Central memory CD8-positive, alpha-beta T cell (primary cell): ENCODE measurements around the gene SEC31B.

Source experiments
- ATAC-seq: fragments of 150-1000 bp; cut with Tn5 transposase; replicated peaks from 2 replicates; pipeline ENCODE4 v1.10.0; 2022; ENCODE audit warnings: mild to moderate bottlenecking, moderate FRiP score, moderate number of reproducible peaks; ENCODE audit not compliant: poor library complexity, severe bottlenecking; ENCODE audit errors: extremely low read depth
- DNase-seq, 2 donors: peaks; one replicate each; pipeline ENCODE4 v3.0.0; 2021; ENCODE audit warnings: low spot score in 2 of 2
- H3K27ac Mint-ChIP-seq: one replicate; pipeline ENCODE4 v1.8.0; 2022; ENCODE audit warnings: low read depth, mild to moderate bottlenecking, moderate library complexity, mixed read lengths
- H3K27me3 Mint-ChIP-seq: one replicate; pipeline ENCODE4 v1.8.0; 2022; ENCODE audit warnings: mixed read lengths
- H3K36me3 Mint-ChIP-seq: one replicate; pipeline ENCODE4 v1.8.0; 2022; ENCODE audit warnings: mild to moderate bottlenecking, moderate library complexity, mixed read lengths; ENCODE audit not compliant: insufficient read depth
- H3K4me1 Mint-ChIP-seq: one replicate; pipeline ENCODE4 v1.8.0; 2022; ENCODE audit warnings: mixed read lengths
- H3K4me3 Mint-ChIP-seq: one replicate; pipeline ENCODE4 v1.8.0; 2022; ENCODE audit warnings: mild to moderate bottlenecking, moderate library complexity, mixed read lengths
- H3K9me3 Mint-ChIP-seq: one replicate; pipeline ENCODE4 v1.8.0; 2022; ENCODE audit warnings: mixed read lengths

The SEC31B gene

DNA sequence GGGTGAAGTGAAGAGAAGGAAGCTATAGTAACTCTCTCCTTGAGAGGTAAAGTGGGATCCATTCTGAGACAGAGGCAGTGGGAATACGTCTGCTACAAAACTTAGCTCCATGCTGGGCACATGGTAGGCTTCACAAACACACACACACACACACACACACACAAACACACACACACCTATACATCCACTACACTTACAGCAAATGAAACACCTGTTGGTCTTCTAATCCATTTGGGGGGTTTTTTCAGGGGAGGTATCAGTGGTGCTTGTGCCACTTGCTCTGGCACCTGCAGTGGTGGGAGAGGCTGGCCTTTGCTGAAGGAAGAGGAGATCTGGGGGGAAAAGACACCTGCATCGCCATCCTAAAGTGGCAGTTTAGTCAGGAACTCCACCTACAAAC is 14.5 kb downstream of the SEC31B start:
- Mint-ChIP-seq H3K4me1 (peaks cover 24% of the 10 kb centered on the region), H3K36me3 (peaks cover 21% of the 10 kb centered on the region), H3K9me3 (no peaks in the 10 kb centered on the region), H3K27ac (no peak overlapping the region), H3K4me3 (no peak overlapping the region), H3K27me3 (no peaks in the 10 kb centered on the region)
- DNase-seq (no peak), ATAC-seq (no peak)

DNA sequence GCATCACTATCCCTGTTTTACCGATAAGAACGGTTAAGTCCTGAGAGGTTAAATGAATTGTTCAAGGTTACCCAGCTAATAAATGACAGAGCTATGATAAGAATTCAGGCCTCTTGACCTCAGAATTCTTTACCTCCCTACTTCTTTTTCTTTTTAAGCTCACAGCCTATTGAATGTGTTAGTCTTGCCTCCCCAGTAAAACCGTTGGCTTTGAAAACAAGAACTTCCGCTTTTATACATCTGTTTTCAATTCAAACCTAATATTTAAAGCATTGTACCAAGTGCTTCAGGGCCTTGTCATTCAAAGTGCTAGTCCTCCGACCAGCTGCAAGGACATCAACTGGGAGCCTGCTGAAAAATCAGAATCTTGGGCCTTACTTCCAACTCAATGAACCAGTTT is 15.6 kb downstream of the SEC31B start:
- H3K27ac Mint-ChIP-seq = no peak overlapping the region
- H3K4me1 Mint-ChIP-seq = peaks cover 13% of the 10 kb centered on the region
- no peak overlapping the region for H3K4me3 Mint-ChIP-seq
- H3K27me3 Mint-ChIP-seq = no peaks in the 10 kb centered on the region
- peaks cover 27% of the 10 kb centered on the region for H3K36me3 Mint-ChIP-seq
- DNase-seq = no peak
- H3K9me3 Mint-ChIP-seq = no peaks in the 10 kb centered on the region
- no peak for ATAC-seq

DNA sequence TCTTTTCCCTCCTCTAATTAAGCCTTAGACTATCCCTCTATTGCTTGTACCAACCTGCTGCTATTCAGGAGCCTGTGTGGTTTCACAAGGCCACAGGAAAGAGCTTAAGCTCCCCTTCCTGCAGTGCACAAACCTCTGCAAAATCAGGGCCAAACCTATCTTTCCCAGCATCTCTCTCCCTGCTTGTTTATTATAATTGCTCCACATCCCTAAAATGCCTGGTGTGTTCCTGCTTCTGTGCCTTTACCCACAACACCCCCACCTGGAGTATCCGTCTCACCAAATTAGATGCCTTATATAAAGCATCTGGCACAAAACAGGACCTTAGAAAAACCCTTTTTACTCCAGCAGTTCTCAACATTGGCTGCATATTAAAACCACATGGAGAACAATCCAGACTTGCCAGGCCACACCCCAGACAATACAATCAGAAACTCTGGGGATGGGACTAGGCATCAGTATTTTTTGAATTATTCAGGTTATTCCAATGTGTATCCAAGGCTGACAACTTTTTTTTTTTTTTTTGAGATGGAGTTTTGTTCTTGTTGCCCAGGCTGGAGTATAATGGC is 16.7 kb downstream of the SEC31B start:
- H3K27ac Mint-ChIP-seq = no peak overlapping the region
- no peak for ATAC-seq
- H3K36me3 Mint-ChIP-seq = peaks cover 30% of the 10 kb centered on the region

DNA sequence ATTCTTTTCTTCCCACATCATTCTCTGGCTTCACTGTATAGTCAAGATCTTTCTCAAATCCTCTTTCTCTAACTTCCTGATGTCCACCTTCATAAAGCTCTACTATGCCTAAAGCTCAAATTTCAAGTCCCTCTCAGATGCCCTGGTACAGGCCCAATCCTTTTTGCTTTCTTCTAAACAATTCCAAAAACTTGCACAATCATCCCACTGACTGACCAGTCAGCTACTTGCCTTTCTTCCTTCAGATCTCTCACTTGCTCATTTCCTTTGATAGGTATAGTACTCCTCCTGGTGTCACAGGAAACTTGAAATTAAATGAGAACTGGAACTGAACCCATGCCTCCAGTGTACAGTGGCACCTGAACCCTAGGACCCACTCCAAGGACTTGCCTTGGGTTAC is 18.2 kb downstream of the SEC31B start:
- no peak overlapping the region for H3K27ac Mint-ChIP-seq

More for the DNA sequence above, 16.7 kb downstream of the SEC31B start:
- Mint-ChIP-seq H3K27me3 (no peaks in the 10 kb centered on the region), H3K4me1 (peaks cover 3% of the 10 kb centered on the region), H3K4me3 (no peak overlapping the region), H3K9me3 (no peaks in the 10 kb centered on the region)
- DNase-seq = no peak

DNA sequence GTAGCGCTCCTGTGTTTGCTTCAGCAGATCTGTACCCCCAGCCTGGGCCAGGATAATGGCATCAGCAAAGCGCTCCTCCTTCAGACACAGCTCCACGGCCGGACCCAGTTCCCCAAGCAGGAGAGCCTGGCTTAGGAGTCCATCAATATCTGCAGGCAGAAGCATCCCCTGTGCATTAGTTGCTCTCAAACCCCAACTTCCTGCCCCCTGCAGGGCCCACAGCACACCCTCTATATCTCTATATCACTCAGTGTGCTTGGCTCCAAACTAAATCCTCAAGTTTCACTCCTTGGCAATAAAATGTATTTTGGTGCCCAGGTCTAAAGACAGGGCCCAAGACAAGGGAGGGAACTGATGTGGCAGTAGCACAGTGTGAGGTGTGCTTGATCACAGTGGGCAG is 21.6 kb downstream of the SEC31B start:
- no peaks in the 10 kb centered on the region for H3K9me3 Mint-ChIP-seq
- no peaks in the 10 kb centered on the region for H3K4me1 Mint-ChIP-seq
- ATAC-seq (no peak), DNase-seq (no peak)
- no peak overlapping the region for H3K27ac Mint-ChIP-seq
- H3K4me3 Mint-ChIP-seq = no peak overlapping the region
- peaks cover 30% of the 10 kb centered on the region for H3K36me3 Mint-ChIP-seq
- H3K27me3 Mint-ChIP-seq = no peaks in the 10 kb centered on the region

More for the DNA sequence above, 18.2 kb downstream of the SEC31B start:
- DNase-seq = no peak
- ATAC-seq = no peak
- peaks cover 31% of the 10 kb centered on the region for H3K36me3 Mint-ChIP-seq
- H3K9me3 Mint-ChIP-seq = no peaks in the 10 kb centered on the region
- no peak overlapping the region for H3K4me3 Mint-ChIP-seq
- no peaks in the 10 kb centered on the region for H3K27me3 Mint-ChIP-seq
- no peaks in the 10 kb centered on the region for H3K4me1 Mint-ChIP-seq

DNA sequence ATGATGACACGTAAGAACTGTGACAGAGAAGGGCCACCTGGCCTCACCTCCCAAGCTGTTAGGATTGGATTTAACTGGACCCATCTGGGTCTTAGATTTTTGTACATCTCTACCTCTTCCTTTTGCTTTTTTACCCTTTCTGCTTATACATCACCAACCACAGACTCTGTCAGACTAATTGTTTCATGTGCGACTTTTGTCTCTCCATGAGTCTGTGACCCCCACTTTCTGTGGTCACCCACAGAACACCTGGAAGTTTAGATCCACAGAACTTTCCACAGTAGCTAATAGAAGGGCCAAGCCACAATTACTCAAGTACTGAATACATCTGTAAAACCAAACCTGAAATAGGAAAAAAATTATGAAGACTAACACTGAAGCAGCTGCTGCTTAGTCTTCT is 23.1 kb downstream of the SEC31B start:
- no peaks in the 10 kb centered on the region for H3K4me1 Mint-ChIP-seq
- no peak for DNase-seq
- no peak overlapping the region for H3K4me3 Mint-ChIP-seq
- H3K27ac Mint-ChIP-seq = no peak overlapping the region
- peaks cover 26% of the 10 kb centered on the region for H3K36me3 Mint-ChIP-seq
- H3K27me3 Mint-ChIP-seq = no peaks in the 10 kb centered on the region
- no peaks in the 10 kb centered on the region for H3K9me3 Mint-ChIP-seq
- ATAC-seq = no peak

DNA sequence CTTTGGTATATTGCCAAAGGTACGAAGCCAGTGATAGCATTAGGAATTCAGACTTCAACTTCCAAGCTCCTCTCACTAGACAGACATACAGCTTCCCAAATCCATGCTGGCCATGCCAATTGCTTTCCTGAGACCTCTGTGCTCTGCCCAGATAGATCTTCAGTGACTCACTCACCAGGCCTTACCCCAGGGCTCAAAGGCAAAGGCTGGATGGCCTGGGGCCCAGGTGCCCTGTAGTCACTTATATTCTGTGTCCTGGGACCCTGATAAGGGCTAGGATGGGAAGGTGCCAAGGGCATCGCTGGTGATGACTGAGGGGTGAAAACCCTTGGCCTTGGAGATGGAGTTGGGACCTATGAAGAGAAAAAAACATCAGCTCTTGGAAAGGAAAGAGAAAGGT is 29.1 kb downstream of the SEC31B start:
- Mint-ChIP-seq H3K4me3 (no peak overlapping the region), H3K9me3 (no peaks in the 10 kb centered on the region), H3K27me3 (no peaks in the 10 kb centered on the region), H3K27ac (peak overlapping the region; percentile 32), H3K4me1 (no peaks in the 10 kb centered on the region), H3K36me3 (peaks cover 21% of the 10 kb centered on the region)
- DNase-seq = no peak
- no peak for ATAC-seq

DNA sequence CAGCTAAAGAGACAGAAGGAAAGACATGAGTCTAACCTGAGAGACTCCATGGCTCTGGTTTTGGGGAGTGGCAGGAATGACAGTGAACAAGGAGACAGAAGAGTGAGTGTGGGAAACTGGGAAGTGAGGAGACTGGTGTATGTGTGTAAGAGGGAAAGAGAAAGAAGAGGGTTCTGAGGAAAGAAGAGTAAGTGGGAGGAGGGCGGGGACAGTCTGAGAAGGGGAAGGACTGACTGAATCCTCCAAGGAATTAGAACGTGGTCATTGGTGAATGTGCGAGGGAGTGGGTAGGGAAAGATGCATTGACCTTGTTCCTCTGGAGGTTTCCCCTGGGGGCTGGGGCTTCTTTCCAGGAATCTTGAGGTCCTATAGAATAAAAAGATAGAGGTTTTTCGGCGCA is 30.3 kb downstream of the SEC31B start:
- Mint-ChIP-seq H3K4me1 (no peaks in the 10 kb centered on the region), H3K27me3 (no peaks in the 10 kb centered on the region), H3K36me3 (peaks cover 16% of the 10 kb centered on the region), H3K4me3 (no peak overlapping the region), H3K9me3 (no peaks in the 10 kb centered on the region), H3K27ac (no peak overlapping the region)
- no peak for ATAC-seq
- DNase-seq = no peak

DNA sequence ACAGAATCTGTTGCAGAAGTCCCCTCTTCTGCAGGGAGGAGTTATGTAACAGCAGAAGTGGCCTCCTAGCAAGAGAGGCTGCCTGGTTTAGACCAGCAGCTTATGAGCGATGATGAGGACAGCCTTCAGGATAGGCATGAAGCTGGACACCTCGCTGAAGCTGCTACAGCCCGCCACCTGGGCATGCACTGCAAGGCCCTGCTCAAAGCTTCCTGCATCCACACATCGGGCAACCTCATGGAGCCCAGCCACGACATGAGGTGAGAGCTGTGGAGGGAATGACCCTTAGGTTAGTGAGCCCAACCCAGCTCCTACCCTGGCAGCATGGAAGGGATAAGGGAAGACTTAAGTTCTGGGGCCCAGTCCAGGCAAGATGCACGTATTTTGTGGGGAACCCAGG is 32.1 kb downstream of the SEC31B start:
- DNase-seq (no peak), ATAC-seq (no peak)
- Mint-ChIP-seq H3K9me3 (no peaks in the 10 kb centered on the region), H3K36me3 (peaks cover 15% of the 10 kb centered on the region), H3K4me3 (no peak overlapping the region), H3K27ac (no peak overlapping the region), H3K4me1 (peaks cover 9% of the 10 kb centered on the region), H3K27me3 (no peaks in the 10 kb centered on the region)

DNA sequence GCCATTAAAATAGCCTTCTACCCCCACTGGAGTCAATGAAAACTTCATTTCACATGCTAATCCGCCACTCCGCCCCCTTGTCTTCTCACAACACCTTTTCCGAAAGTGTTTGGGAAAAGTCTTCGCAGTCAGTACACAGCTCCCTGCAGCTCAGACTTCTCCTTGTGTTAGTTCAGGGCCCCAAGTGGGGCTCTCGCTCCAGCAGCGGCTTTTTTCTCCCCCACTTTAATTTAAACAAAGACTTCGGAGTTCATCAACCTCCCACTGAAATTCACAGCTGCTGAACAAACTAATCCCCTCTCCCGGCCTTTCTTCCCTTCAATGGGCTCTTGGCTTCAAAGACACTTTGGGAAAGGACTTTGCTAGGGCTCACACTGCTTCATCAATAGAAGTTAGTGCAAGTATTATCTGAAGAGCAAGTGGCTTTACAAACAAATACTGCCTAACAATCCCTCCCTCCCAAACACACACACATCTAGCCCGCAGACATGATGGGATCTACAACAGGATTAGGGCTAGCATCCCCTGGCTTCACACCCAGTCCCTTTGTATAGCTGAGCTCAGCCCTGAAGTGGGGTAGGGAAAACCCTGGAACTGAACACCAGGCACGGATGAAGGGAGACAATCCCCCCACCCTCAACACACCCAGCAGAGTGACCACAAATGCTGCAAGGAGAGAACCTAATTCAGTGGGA is 33.7 kb downstream of the SEC31B start:
- no peak for ATAC-seq
- Mint-ChIP-seq H3K4me3 (no peak overlapping the region), H3K9me3 (no peaks in the 10 kb centered on the region), H3K36me3 (peaks cover 15% of the 10 kb centered on the region), H3K4me1 (peaks cover 21% of the 10 kb centered on the region), H3K27ac (no peak overlapping the region), H3K27me3 (peaks cover 9% of the 10 kb centered on the region)
- DNase-seq = no peak

DNA sequence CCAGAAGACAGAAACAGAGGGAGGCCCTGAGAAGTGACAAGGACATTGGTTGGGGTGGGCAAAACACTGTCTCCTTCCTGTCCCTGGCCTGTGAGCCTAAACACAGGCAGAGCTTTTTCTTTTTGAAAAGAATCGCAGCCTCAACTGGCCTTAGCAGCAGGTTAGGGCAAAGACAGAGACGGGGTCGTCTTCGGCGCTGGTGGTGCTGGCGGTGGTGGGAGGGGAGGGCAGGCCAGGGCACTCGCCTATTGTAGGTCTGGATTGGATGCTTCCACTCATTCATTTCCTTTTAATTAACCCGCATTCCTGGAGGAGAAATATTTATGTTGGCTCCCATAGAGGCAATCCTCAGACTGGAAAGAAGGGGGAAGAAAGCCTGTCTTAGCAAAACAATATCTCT is 34.3 kb downstream of the SEC31B start:
- peaks cover 21% of the 10 kb centered on the region for H3K4me1 Mint-ChIP-seq
- peaks cover 15% of the 10 kb centered on the region for H3K27me3 Mint-ChIP-seq
- H3K27ac Mint-ChIP-seq = no peak overlapping the region
- no peak for ATAC-seq
- H3K36me3 Mint-ChIP-seq = peaks cover 13% of the 10 kb centered on the region
- H3K9me3 Mint-ChIP-seq = no peaks in the 10 kb centered on the region
- no peak for DNase-seq
- no peak overlapping the region for H3K4me3 Mint-ChIP-seq

DNA sequence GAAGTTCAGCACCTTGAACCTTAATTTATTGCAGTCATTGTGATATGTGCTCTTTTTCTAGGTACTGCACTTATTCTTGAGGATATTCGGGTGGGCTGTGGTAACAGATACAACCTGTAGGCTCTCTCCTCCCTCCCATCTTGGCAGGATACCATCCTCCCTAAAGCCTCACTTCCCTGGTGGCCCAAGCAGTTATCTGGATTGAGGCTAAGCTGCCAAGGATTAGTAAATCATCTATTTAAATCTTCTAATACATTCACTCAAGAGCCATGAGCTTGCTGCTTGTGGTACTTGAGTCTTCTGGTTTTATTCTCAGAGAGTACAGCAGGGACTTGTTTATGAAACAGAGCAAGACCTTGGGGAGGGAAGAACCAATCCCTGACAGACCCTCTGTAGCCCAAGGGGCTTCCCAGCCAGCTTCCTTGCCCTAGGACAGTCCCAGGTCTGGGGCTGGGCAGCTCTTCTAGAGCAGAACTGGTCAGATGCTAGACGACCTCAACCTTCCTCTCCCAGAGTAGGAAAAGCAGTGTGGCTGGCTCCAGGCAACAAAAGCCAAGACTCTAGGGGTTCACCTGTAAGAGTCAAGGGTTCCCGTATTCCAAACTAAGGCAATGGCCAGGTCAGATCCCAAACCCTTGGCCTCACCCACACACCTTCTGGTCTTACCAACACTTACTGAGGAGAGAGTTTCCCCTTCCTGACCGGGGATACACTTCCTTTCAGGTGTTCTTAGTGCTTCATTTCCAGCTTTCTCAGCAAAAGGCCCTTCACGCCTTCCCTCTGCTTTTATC is 35.6 kb downstream of the SEC31B start:
- H3K4me1 Mint-ChIP-seq = peaks cover 21% of the 10 kb centered on the region
- H3K9me3 Mint-ChIP-seq = no peaks in the 10 kb centered on the region
- peaks cover 28% of the 10 kb centered on the region for H3K27me3 Mint-ChIP-seq
- ATAC-seq = no peak
- DNase-seq = no peak
- peak overlapping the region; percentile 85 for H3K4me3 Mint-ChIP-seq
- peaks cover 8% of the 10 kb centered on the region for H3K36me3 Mint-ChIP-seq
- no peak overlapping the region for H3K27ac Mint-ChIP-seq

DNA sequence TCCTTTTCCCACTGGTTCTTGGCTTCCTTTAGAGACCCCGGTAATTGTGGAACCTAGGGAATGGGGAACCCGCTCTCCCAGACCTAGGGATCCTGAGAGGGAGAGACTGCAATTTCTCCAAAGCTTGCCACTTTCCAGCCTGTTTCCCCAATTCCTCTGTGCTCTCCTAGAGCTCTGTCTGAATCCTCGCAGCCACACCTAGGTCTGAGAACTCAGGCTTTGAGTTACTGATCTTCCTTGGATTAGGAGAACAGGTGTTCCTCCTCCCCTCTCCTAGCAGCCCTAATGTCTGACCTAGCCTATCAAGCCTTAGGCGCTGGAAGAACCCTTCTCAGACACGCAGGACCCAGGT is 36.9 kb downstream of the SEC31B start:
- DNase-seq = no peak
- peaks cover 39% of the 10 kb centered on the region for H3K27me3 Mint-ChIP-seq
- H3K36me3 Mint-ChIP-seq = peaks cover 3% of the 10 kb centered on the region
- peaks cover 21% of the 10 kb centered on the region for H3K4me1 Mint-ChIP-seq
- H3K27ac Mint-ChIP-seq = no peak overlapping the region
- peak overlapping the region; percentile 85 for H3K4me3 Mint-ChIP-seq
- ATAC-seq = no peak
- no peaks in the 10 kb centered on the region for H3K9me3 Mint-ChIP-seq
